Nucleus accumbens (tissue), 56 donors: Measurements from ENCODE around the gene TELO2.

Experiments used
- DNase-seq, 56 donors: peaks; one replicate each; lab custom pipeline; 2025; lab: John Stamatoyannopoulos, UW

TELO2 gene

DNA sequence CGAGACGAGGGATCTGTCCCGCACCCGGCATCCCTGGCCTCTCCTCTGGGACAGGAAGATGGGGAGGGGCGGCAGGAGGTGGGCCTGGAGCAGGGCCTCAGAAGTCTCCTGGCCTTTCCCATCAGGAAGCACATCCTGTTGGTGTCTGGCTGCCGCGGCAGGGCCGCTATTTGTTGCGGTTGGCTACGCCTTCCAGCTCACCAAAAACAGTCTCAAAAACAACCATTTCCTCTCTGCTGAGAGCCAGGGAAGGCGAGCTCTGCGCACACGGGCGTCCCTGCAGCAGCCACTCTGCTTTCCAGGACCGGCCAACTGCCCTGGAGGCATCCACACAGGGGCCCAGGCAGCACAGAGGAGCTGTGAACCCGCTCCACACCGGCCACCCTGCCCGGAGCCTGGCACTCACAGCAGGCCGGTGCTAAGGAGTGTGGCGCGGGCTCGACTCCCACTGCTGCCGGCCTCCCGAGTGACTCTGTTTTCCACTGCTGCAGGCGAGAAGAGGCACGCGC is 40.3 kb downstream of the TELO2 start, which contains the start of gene TMEM204:
TMEM204 (plus strand) TSS at position 224 of the 509 bp plus-strand sequence. CDS start 610 bp downstream, outside the sequence.
- no peak for DNase-seq

DNA sequence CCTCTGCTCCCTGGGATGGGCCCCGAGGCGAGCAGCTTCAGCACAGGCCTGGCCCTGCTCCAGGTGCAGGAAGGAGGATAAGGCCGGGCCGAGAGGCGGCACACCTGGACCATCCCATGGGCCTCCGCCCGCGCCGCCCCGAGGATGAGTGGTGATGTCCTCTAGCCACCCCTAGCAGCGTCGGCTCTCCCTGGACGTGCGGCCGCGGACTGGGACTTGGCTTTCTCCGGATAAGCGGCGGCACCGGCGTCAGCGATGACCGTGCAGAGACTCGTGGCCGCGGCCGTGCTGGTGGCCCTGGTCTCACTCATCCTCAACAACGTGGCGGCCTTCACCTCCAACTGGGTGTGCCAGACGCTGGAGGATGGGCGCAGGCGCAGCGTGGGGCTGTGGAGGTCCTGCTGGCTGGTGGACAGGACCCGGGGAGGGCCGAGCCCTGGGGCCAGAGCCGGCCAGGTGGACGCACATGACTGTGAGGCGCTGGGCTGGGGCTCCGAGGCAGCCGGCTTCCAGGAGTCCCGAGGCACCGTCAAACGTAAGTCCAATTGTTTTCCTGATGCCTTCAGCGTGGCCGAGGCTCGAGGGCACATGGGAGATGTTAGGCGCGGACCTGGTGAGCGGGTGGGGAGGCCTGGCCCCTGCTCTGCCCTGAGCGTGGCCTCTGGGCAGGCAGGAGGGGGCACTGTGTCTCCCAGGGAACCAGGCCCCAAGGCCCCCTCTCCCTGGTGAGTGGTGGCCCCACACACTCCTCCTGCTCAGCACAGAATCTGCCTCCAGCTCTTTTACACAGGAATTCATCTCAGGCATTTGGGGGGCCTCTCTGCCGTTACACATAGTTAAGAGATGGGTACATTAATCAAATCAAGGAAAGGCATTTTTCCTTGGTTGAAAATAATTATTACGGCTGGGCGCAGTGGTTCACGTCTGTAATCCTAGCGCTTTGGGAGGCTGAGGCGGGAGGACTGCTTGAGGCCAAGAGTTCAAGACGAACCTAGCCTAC is 41.2 kb downstream of the TELO2 start:
- no peak for DNase-seq

DNA sequence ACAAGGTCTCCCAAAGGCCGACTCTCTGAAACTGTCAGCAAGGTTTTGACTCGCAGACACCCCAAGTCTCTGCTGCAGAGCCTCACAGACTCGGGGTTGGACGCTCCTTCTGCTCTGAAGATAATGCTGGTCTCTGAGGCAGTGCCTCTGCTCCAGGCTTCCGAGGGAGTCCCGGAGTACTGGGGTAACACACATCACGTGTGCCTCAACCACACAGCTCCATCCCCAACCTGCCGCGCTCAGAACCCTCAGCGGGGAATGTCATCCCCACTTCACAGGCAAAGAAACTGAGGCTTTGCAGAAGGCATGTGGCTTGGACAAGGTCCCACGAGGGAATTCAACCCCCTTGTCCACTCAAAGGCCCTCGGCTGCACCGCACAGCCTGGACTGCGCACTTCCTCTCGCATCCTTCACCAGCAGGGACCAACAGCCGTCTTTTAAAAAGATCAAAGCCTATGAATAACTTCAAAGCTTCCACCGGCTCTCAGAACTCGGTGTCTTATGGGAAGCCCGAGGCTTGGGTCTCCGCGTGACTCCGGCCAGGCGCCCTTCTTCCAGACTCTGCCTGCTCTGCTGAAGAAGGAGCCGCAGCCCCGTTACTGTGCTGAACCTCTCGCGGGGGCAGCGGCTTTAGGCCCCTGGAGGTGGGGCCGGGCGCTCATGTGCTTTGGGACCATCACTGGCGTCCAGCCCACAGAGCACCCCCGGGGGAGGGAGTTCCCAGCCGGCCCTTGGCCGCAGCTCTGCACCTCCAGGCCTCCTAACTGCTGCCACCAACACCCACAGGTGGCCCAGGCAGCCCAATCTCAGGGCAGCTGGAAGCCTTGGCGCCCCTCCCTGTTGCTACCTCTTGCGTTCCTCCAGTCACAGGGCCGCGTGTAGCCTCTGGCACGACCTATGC is 42.5 kb downstream of the TELO2 start:
- no peak for DNase-seq

DNA sequence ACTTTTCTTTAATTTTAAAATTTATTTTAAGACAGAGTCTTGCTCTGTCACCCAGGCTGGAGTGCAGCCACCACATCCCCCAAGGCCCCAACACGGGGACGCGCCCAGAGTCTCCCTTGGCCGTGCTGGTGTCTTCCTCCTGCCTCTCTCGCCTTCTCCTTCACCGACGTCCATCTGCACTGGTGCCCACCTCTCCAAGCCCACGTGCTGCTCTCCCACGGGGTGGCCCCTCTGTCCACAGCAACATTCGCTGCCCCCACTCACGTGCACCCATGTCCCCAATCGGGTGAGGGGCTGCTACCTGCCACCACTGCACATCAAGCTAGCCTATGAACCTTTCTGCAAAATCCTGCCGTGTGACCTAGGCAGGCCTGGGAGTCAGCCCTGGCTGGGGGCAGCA is 43.4 kb downstream of the TELO2 start:
- no peak for DNase-seq

DNA sequence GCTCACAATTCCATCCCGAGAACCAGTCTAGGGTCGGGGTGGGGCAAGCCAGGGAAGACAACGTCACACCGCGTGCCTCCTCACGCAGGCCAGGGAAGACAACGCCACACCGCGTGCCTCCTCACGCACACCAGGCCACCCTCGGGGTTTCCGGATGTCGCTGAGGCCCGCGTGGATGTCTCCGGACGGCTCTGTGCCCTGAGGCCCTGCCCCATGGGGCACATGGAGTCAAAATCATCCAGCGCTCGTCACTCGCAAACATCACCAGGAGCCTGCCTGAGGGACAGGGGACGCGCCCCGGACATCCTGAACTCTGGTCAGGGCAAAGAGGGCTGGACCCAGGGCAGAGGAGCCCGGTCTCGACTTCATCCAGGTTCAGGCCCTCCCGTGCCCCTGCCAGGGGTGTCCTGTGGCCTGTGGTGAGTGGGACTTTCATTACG is 44.0 kb downstream of the TELO2 start:
- DNase-seq, result no peak

DNA sequence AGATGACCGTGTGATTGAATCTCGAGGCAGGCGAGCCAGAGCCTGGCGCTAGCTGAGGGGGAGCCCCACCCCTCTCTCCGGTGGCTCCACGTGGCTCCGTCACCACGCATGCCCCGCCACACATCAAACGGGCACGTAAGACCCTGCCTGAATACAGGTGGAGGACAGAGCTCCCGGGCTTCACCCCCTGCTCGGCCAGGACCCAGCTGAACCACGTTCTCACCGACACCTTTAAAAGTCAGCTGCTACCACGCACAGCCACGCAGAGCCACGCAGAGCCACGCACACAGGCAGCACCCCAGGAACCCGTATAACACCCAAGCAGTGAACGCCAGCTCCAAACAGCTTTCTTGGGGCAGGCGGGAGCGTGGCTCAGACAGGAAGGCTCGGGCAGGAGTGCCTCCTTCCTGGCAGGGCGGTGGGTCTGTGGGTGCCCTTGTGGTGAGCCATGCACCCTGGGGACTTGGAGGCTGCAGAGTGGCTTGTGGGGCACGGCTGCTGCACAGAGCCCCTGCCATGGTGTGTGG is 44.7 kb downstream of the TELO2 start:
- DNase-seq, result no peak

DNA sequence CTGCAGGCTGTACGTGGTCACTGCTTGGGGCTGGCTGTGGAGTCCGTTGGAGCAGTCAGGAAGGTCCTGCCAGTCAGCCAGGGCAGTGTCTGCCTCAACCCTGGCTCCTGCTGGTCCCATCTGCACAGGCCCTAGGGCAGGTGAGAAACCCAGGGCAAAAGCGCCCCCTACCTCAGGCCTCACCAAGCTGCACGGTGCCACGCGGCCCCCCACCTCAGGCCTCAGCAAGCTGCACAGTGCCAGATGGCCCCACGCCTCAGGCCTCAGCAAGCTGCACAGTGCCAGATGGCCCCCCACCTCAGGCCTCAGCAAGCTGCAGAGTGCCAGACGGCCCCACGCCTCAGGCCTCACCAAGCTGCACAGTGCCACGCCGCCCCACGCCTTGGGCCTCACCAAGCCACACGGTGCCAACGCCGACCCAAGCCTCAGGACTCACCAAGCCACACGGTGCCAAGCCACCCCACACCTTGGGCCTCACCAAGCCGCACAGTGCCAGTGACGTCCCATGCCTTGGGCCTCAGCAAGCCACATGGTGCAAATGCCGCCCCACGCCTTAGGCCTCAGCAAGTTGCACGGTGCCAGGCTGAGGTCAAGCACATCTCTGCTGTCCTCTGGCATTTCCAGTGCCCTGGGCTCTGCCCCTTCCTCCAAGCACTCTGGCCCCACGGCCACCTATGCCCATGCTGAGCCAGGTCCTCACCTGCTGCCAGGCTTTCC is 45.8 kb downstream of the TELO2 start:
- no peak for DNase-seq

DNA sequence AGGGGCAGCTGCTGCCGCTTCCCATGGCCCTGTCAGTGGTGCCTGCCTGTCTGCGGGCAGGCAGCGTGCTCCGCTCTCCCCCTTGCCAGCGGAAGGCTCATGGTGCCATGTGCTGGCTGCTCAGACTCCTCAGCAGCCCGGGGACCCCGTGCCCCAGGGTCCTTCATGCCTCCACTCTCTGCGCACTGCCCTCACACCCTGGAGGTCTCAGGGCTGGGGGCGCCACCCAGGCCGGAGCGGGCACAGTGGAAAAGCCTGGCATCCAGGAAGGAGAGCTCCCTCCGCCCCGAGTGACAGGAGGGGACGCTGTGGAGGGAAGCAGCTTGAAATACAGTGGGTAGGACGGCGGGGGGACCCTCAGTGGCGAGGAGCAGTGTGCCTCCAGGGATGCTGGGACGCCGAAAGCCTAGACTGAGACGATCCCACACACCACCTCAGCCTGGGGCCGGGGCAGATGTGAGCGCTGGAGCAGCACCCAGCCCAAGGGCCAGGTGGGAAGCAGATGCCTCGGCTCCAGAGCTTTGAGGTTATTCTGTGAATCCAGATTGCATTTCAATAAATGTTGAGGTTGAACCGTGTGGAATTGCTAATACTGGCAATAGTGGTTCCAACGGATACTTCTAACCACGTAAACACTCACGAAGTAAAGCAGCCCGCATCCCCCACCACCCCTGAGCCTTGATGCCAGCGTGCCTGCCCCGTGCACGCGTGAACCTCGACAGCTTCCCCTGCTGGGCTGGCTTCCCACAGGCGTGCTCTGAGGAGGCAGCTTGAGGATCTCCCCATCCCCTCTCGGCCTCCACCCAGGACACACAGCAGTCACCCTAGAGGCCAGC is 46.8 kb downstream of the TELO2 start:
- no peak for DNase-seq

DNA sequence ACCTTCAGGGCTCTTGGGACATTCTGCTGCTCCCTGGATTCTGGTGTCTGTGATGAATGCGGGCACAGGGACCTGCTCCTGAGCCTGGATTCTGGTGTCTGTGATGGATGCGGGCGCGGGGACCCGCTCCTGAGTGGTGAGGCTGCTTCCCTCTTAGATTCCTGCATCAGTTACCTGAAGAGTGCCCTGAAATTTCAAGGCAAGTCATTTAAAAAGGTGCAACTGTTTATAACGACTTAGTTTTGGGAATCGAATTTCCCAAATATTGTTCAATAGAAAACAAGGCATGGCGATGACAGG is 47.3 kb downstream of the TELO2 start:
- DNase-seq, result no peak

DNA sequence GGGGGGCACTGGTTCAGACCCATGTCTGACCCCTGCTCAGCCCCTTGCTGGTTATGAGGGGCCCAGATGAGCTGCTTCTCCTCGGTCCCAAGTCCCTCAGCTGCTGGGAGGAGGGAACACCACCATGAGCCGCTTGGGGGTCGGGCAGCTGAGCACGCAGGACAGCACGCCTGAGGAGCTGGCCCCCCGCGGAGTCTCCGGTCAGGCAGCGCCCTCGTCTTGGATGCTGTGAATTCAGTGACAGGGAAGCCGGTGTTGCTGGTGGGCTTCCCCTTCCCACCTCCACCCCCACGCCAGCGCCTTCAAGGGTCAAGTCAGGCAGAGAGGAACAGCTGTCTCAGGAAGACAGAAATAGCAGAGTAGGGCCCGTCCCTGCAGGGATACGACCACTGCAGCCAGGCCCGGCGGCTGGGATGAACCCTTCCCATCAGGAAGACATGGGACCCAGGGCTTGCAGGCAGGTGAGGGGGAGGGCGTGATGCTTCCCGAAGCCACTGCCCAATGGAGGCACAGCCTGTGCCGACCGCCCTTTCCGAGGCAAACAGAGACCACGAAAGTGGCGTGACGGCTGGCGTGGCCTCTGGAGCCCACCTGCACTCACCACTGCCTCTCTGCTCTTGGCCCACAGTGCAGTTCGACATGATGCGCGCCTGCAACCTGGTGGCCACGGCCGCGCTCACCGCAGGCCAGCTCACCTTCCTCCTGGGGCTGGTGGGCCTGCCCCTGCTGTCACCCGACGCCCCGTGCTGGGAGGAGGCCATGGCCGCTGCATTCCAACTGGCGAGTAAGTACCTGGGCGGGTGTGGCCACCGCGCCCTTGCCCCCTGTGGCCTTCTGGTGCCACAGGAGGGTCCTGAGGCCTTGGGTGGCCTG is 48.4 kb downstream of the TELO2 start:
- DNase-seq, result no peak

DNA sequence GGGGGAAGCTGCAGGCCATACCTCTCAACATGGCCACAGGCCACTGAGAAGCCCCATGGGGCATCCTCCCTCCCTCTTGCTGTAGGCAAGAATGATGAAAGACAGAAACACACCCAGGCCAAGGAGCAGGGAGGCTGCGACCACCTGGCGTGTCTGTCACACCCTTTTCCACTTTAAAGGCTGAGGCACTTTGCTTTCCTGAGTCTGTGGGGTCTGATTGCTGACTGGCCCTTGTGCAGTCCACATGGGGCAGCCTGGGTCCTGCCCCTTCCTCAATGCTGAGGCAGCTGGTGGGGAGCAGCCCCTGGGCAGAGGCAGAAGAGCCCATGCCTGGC is 49.0 kb downstream of the TELO2 start:
- DNase-seq, result no peak

DNA sequence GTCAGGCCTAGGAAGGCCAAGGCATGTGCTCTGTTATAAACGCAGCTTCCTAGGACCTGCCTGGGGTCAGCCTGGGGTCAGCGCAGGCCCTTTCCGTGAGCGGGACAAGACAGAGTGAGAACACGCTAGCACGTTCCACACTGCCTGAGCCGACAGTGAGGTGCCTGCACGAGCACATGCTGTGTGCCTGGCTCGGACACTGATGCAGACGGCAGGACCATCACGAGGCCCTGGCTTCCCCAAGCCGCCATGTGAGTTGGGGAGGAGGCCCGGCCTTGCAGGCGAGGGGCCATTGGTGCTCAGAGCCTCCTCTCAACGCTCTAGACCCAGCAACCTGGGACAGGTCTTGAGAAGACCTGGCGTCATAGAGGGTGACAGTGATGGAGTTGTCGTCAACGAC is 49.4 kb downstream of the TELO2 start:
- no peak for DNase-seq

DNA sequence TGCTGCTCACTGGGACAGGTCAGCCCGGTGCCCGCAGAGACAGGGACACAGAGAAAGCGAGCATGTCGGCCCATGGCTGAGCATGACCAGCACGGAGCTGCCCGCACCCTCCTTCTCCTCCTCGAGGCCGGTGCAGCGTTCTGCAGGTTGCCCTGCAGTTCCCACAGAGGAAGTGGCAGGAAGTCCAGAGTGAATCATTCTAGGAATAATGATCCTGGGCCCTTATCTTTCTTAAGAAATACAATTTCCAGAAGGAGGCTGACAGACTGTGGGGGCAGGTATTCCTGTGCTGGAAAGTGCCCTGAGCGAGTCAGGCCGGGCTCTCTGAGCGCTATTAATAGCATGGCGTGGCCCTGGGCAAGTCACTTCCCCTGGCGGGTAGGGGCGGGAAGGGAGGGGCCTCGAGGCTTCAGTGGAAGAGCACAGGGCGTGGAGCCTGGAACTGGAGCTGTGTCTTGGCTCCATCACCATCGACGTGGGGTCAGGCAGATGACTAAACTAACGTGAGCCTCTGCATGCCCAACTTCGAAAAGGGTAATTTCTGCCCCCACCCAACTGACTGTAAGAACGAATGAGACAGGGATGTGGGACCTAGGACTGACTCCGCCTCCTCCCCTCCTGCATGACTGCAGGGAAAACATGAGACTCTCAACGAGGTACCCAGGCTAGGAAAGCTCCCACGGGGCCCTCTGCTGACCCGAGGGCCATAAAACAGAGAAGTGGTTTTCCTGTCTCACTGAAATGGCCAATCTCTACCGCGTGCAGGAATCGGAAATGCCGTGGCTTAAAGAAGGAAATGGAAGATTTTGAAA is 50.1 kb downstream of the TELO2 start:
- DNase-seq, result peak in 6 of 56 donors; percentile 5 to 42 (median 14)

DNA sequence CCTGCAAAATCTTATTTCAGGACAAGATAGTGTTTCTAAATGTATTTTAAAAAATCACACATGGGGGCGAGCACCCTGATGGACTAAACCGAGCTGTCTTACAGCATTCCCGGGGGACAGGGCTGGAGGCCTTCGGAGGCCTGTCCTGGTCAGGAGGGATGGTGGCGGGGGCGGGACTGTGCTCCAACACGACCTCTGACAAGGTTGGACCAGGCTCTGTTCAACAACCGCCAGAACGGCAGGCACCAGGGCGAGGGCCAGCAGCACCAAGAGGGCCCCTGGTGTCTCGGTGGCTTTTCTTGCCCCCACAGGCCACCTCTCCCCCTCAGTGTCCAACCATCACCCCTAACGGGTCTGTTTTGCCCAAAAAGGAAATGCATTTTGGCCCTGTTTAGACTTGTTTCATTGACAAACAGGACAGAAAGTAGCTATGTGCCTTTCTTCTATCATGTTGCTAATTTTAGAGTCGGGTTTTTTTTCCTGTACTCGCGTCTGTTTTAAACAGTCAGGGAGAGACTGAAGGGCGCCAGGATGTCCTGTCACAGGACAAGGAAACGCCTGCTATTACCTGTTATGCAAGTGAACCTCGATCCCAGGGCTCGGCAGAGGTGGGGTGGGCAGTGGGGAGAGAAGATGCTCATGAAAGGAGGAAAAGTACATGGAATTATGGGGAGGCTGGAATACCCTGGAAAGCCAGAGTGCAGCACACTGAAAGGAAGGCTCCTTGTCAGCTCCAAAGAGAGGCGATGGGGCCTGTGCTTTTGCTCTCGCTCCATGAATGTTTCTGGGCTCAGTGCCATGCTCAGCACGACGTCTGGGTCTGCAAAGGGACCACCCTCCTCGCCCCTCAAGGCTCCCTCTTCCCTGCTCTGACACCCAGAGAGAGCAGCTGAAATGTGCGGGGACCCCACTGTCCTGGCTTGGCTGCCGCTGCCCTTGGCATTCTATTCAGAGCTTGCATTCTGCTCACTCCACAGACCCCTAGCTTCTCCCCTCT is 52.2 kb downstream of the TELO2 start:
- peak in 1 of 56 donors; percentile 19 for DNase-seq

DNA sequence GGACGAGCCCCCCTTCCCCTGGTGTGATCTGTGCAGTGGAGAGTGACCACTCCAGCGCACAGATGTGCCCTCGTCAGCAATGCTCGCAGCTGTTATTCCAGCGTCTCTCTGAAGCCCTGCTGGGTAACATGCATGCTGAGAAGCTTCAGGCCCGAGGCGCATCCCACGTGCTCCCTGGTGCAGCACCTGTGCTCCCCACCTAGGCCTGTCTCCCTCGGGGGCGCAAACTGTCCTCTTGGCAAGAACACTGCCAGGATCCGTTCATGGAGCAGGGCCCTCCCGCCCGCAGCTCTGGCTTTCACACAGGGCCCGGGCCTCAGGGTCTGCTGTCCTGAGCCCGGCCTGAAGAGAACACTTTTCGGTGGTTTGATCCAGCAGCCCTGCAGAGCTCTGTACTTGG is 53.3 kb downstream of the TELO2 start:
- DNase-seq, result no peak

DNA sequence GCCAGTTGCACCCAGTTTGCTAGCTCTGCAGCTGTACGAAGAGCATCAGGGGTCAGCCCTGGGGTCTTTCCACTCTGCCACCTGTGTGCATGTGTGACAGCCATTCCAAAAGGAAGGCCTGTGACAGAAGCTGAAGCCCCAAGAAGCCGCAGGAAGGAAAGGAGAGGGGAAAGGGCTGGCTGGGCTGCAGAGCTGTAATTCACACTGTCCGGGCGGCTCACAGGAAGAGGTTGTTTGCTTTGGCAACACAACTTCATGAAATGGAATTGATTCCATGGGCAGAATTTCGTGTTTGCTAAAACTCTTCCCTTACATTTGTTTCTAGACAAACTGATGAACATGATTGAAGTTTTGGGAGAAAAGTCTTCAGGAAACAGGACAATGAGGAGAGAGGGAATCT is 55.1 kb downstream of the TELO2 start:
- DNase-seq, result no peak
